NCI-H1694 (cell line): ENCODE data around the gene ERLIN1.

Experiments used
- DNase-seq: peaks from one replicate; lab custom pipeline; 2025; lab: John Stamatoyannopoulos, UW

ERLIN1 gene

DNA sequence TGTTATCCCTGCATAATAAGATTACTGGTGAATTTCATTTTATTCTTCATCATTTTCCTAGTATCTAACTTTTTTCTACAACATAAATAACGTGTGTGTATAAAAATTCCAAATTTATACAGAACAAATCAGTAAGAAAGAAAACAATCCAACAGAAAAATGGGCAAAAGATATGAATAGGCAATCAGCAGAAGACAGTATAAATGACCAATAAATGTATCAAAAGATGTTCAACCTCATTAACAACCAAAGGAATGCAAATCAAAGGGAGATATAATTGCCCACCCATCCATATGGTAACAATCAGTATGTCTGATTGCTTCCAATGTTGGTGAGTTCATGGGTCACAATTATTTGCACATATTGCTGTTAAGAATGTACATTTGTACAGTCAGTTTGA lies 13.5 kb downstream of the ERLIN1 start:
- no peak for DNase-seq

DNA sequence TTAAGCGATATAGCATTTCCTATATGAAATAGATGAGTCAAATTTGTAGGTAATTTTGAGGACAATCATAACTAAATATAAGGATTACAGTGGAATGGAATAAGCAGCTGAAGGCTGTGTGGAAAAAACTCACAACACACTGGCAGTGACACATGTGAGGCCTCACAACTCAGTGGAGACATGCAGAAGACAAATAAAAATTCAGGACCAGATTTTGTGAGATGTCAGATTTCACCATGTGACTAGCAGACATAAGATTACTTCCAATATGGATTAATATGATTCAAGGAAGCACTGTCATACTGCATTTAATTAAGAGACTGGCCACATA lies 17.6 kb downstream of the ERLIN1 start:
- no peak for DNase-seq

DNA sequence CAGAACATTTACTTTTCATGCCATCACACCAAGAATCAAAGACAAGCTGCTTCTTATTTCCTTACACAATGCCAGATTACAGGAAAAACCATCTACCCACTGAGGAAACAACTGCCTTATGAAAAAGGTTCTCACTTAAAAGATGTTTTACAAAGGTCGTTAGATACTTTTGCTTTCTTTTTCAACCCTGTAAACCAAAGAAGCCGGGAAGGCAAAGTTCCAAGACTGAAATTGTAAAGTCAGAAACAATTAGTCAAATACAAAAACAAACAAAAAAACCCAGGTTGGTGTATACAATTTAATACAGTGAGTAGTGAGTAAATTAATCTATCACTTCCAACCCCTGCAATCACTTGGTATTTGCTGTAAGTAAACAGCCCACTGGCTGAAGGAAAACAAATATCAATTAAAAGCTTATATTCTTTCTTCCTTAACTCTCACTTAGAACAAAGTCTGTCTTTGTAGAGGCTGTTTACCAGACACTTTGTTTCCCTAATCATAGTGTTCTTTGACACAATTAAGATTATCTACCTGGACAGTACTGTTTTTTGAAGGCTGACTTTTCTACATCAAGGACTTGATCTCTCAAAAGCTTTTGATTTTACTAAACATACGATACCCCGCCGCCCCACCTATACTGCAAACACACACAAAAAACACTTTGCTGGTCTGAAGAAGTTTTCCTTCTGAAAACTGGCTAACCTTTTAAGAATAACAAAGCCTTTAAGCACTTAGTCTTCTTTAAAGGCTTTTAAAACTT lies 18.1 kb downstream of the ERLIN1 start:
- no peak for DNase-seq

DNA sequence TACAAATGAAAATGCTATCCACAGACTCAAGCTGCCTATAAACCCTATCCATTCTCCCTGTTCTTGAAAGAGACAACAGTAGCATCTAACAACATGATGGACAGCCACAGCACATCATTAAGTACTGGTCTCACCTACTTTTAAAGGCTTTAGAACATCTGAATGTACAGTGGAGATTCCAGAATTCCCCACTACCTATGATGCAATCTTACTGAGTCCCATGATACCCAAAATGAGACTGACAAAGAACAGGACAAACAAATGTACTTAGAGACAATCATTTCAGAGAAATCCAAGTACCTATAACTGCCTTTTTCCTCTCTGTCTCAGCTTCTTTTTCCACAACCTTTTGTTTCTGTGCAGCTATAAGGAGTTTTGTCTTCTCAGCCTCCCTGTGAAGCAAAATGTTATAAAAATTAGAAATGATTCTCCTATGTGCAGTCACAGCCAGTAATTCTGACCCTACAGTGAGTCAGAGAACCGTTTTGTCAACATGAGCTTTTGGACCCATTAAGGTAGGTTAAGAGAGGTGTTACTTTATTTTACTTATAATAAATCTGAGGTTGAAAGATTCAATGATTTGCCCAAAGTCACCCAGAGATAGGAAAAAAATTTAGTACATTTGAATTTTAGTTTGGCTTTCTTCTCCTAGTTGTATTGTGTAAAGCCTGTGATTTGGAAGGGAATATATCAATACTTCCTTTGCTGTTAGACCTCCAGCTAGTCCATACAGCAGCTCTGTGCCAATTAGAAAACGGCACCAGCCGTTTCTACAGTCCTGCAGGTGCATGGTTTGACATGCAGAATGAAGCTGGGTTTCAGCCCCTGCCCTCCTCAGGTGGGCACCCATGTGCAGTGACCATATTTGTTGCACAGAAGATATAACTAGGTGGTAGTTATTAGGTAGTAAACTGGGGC lies 21.9 kb downstream of the ERLIN1 start:
- DNase-seq: no peak

DNA sequence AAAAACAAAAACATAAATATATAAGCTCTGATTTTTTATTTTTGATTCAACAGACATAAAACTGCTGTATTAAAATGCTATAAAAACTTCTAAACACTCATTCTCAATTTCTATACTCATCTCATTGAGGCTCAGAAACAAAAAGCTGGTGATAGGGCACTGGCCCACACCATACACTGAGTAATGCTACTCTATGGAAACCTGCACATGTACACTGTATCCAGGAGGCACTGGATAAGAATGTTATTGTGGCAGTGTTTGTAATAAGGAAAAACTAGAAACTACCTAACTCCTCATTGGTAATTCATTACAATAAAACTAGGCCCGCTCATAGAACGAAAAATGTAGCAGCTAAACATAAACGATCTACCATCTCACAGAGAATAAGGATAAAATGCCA lies 23.1 kb downstream of the ERLIN1 start:
- DNase-seq: no peak

DNA sequence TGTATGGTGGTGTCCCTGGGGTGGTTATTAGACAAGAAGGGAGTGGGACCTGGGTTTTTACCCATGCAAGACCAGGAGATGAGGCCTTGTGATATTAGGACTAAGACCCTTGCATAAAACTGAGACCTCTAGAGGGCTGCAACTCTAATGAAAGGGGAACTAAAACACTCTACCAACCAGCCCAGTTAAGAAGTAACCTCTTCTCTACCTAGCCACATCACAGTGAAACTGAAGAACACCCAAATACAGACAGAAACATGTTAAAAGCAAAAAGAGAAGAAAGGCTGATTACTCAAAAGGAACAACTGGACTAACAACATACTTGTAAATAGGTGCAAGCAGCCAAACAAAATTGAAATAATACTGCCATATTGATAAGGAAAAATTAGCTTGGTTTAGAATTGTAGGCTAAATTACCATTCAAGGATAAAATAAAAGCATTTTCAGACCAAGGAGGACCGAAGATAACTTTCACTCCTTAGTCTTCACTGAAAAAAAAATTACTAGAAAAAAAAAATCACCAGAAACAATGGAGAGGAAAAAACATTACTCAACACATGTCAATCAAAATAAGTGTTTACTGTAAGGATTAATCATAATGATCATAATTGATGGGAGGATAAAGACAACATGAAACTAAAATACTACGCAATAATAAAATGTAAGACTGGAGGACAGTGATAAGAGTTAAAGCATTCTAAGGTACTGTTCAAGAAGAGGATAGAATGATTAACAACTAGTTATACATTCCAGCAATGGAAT lies 27.6 kb downstream of the ERLIN1 start:
- DNase-seq: no peak

DNA sequence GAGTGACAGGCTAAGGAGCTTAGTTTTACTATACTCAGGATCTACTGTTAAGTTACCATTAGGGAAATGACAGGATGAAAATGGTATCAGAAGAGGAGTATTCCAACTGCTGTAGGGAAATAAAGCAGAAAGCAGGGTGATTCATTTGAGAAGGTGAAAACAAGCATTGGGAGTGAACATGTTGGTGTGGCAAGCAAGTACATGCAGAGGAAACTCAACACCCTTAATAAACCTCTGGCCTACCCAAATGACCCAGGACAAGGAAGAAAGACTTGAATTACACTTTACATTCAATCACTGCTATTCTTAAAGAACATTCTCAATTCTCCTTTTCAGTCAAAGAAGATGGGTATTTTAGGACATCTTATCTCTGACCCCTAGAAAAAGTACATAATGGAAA lies 28.7 kb downstream of the ERLIN1 start:
- no peak for DNase-seq

DNA sequence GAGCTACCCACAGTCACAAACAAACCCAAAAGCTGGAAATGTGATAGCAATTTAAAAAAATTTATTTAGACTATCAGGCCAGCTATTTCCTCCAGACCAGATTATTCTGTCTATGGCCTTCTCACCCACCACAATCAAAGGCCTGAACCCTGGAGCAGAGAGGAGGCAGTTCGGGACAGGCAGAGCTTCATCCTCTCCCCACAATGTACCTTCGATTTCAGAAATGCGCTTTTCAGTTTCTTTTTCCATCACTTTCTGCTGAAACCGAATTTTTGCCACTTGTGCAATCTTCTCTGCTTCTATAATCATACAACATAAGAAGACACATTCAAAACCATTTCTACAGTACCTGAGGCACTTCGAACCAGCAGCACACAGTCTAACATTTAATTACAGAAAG lies 29.9 kb downstream of the ERLIN1 start:
- no peak for DNase-seq

DNA sequence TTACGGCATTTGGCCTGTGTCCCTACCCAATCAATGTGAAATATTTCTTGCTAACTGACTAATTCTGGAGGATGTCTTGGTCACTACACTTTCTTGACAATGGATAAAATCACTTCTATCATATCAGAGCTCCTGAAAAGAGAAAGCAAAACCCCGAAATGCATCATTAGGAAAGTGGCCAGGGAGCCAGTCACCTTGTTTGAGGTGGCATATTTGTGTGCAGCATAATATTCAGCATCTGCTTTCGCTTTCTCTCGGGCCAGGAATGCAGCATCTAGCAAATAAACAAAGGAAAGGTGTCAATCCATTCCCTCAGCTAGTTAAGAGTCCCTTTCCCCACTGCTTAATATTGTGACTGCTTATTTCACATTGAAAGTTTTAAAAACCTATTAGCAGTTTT lies 31.2 kb downstream of the ERLIN1 start:
- DNase-seq: no peak

DNA sequence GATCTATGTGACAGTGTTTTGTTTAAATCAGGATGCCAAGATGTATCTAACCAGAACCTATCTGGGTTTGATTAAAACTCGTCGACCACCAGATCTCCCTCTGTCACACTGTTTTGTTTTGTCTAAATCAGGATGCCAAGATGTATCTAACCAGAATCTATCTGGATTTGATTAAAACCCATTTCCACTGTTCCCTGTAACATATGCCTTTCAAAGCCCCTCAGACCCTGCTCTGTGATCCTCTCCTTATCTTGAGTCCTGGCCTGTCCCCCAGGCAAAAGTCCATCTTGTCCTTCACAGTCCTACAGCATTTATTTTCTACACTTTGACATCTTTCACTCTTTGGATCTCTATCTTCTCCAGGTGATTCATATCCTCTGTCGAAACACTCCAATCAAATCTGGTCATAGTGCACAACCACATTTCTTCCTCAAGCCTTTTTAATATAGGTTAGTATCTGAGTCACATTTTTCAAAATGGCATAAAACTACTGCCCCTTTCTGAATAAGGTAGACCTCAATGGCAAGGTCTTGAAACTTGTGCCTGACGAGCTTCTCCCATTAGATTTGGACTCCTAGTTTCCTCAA lies 32.5 kb downstream of the ERLIN1 start:
- no peak for DNase-seq

DNA sequence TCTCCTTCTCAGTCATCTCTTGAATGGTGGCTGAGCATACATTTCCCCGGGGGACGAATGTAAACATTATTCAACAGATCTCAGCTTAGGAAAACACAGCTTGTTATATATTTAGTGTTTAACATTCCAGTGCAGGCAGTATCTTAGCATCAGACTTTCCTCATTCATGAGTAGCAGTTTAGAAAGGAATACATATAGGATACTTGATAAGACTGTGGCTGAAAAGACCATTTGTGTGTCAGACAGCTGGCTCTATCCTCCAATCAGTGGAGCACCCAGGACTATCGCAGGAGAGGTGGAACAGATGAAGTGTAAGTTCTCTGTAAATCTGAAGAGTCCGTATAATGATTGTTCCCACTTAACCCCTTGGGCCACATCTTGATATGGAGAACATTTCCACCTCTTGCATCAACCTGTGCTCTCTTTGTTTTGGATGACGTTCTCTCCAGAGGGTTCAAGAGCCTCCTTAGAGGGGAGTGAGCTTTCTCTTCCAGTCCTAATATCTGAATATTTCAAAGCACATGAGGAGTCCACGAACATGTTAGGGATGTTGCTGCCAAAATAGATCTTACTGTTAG lies 34.0 kb downstream of the ERLIN1 start:
- DNase-seq: no peak

DNA sequence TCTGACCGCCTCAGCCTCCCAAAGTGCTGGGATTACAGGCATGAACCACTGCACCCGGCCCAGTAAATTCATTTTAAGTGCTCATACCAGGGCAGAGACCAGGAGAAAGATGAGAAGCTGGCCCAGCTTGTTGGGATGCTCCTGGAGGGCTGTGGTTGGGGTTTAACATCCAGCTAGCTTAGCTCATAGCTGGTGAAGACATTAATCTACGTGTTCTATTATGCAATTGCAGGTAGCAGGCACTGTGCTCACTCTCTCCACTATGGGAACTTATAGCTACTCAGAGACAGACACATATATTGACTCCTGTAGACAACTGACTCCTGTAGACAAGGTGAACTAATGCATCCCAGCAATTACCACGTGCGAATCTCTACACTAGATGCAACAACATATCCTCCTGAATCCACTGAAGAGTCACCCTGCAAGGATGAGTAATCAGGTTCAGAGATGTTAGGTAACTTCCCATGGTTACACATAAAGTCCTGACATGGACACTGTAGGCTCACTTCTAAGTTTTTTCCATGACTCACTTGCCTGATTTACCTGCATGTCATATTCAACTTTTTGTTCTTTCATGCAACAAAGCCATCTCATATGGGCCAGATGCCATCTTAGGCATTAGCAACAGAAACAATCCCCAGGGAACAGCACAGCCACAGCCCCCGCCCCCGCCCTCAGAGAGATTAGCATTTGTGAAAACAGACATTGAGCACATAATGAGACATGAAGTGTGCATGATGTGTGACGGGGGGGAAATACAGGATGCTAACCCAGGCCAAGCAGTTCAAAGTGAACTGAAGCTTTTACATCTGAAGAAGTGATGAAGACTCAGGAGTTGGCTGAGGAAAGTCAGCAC lies 37.2 kb downstream of the ERLIN1 start:
- DNase-seq: no peak

DNA sequence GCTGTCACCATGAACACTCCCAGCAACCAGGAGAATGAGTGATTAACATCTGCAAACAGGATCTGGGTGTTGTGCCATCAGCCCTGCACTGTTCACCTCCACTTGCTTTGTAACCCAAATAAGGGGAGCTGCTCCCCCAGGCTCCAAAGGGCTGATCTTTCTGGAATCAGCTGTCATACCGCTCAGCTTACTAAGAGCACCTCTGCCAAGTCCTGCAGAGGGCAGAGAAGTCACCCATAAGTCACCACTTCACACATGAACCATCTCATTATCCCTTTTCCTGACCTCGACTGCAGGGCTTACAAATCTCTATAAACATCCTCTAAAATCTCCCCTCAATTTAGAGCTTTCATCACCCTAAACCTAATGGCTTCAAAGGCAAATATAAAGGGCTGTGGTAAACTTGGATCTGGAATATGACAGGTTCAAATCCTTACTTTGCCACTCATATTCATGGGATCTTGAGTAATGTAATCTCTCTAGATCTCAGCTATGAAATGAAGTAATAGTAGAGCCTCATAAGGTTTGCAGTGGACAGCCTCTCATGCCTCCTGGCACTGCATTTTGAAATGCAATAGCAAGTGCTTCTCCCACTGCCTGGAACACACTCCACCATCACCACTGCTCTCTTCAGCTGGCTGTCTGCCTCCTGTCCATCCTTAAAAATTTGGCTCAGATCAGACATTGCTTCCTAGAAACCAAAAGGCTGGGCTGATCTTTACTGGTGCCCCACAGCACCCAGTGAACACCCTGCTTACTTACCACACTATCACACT lies 38.8 kb downstream of the ERLIN1 start:
- DNase-seq: no peak

DNA sequence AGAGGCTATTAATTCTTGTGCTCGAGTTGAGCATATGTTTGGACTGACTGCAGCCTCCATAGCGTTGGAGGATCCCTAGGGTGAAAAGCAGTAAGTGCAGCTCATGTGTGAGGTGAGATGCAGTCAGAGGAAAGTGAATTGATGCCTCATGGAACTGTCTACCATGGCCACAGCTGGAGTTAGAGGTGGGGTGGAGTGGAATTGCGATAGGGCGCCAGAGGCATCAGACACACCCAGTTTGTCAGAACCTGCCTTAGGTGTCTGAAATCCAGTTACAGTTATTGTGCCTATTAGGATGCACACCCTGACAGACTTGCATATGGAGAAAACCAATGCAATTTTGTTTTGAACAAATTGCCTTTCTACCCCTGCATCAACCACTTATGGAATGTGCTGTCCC lies 39.4 kb downstream of the ERLIN1 start:
- no peak for DNase-seq

DNA sequence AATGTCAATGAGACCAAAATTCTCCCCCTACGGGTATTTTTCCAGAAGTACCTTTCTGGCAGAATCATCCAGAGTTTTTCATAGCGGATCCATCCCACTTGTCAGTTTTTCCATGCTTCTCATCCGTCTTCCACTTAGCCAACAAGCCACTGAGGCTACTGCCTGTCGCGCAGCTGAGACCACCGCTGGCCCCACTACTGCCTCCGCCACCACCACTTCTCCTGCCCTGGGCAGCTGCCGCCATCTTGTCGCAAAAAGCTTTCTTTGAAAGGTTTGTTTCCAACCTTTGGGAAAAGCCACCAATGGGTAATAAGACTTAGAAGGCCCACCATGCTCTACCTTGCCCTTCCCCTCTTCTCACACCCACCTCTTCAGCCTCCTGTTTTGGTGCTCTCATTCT lies 42.1 kb downstream of the ERLIN1 start:
- DNase-seq: no peak

DNA sequence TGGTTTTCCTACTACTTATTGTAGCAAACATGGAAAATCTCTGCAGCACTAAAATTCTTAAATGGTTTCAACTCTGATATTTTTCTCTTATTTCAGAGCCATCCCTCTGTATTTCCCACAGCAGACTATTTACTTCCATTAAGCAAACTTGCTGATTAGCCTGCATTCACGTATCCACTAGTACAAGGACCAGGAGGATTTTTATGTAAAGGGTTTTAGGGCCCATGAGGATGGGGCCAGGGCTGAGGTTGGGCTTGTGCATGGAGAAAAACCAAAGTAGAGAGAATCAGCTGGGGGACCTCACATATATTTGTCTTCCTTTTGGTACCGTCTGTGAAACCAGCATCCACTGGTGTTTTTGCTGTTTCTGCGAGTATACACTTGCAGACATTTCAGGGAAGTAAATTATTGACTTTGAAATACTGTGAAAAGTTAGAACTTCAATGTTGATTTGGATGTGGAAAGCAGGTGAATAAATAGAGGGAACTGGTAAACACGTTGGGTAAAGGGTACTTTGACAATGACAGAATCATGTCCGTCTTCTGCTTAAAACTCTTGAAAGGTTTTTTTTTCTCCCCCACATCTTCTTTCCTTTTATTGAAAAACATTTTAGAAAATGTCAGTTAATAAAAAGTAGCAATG lies 44.3 kb downstream of the ERLIN1 start:
- no peak for DNase-seq

DNA sequence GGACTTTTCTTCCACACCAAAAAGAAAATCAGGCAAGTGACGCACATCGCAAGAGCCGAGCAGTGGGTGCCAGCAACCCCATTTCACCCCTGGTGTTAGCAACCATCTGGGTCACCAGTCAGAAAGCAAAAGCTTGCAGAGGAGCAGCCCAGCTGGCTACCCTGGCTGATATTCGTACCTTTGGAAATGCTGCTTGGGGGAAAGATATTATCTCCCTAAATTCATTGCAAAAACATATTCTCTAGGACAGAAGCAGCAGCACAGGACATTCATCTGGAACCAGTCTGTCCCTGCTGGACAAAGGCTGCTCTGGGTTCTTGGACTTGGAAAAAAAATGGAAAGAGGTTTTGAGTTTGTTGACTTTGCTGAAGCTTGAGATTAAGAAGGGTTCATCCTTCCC lies 45.8 kb downstream of the ERLIN1 start:
- no peak for DNase-seq

DNA sequence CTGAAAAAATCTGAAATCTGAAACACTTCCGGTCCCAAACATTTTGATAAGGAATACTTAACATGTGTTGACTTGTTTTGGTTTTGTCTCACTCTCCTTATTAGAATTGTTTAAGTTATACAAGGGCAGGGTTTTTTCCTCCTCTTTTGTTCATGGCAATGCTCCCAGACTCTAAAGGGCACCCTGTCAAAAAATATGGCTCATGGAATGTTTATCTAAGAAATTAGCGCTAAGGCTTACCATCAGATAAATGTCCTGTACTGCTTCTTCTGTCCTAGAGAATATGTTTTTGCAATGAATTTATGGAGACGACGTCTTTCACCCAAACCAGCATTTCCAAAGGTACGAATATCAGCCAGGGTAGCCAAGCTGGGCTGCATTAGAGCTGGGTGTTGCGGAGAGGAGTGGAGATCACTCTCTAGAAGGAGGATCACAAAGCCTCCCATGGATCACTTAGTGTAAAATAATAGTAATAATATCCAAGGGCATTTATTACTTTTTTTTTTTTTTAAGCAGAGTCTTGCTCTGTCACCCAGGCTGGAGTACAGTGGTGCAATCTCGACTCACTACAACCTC lies 46.8 kb downstream of the ERLIN1 start:
- no peak for DNase-seq

DNA sequence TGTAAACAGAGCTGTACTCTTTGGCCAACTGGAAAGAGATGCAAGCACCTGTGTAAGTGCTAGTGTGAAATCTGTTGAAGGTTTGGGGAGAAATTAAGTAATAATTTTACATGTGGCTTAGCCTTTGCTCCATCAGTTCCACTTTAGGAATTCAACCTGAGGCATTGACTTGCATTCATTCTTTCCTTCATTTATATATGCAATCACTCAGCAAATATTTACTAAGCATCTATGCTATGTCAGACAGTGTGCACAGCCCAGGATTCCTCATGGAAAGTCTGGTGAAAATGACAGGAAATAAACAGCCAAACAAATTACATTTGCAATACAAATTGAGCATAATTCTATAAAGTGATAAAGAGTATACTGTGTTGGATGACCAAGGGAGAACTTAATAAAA lies 50.3 kb downstream of the ERLIN1 start:
- DNase-seq: no peak
